Ishikawa (cell line): ENCODE measurements around the gene OSTF1.

Experiments
- CEBPB ChIP-seq: IDR thresholded peaks from 2 replicates; pipeline ENCODE4 v1.6.1; 2012
- CREB1 ChIP-seq: IDR thresholded peaks from 2 replicates; pipeline ENCODE4 v1.6.1; 2012; ENCODE audit warnings: low read depth
- EP300 ChIP-seq: IDR thresholded peaks from 2 replicates; pipeline ENCODE4 v1.6.1; 2012; ENCODE audit warnings: borderline replicate concordance
- FOXM1 ChIP-seq: IDR thresholded peaks from 2 replicates; pipeline ENCODE4 v1.6.1; 2012; ENCODE audit warnings: low read depth, borderline replicate concordance
- NFIC ChIP-seq: IDR thresholded peaks from 2 replicates; pipeline ENCODE4 v1.6.1; 2012
- RAD21 ChIP-seq: IDR thresholded peaks from 2 replicates; pipeline ENCODE4 v1.6.1; 2012; ENCODE audit warnings: low read depth
- TAF1 ChIP-seq: IDR thresholded peaks from 2 replicates; pipeline ENCODE4 v1.6.1; 2012; ENCODE audit warnings: low read depth, mild to moderate bottlenecking
- TEAD4 ChIP-seq: IDR thresholded peaks from 2 replicates; pipeline ENCODE4 v1.6.1; 2012
- TF ChIP-seq, protein P1 (sequence below): IDR thresholded peaks from 2 replicates; pipeline ENCODE4 v1.6.1; 2012; ENCODE audit warnings: low read depth, mild to moderate bottlenecking
- TF ChIP-seq, protein P2 (sequence below): IDR thresholded peaks from 2 replicates; pipeline ENCODE4 v1.6.1; 2012

DNA sequence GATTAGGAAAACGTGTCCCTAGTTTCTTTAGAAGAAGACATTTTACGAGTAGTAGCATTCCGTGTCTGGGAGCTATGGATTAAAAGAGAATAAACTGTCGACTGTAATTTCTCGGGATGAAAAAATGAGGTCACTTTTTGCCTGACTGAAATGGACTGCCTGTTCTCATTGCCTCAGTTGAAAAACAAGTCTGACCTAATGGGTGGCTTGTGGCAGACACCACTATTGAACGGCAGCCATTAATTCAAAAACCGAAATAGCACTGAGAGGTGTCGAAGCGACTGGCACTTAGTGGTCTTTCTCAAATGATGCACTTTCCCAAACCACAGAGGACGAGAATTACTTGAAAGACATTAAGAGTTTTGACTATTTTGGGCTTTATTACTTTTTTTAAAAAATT, 35.4 kb downstream of the OSTF1 start:
- TF ChIP-seq FOXM1 (no peak), NFIC (no peak), EP300 (no peak), TAF1 (no peak), RAD21 (no peak), CEBPB (no peak), CREB1 (no peak), TEAD4 (no peak)
- TF ChIP-seq, protein P1, sequence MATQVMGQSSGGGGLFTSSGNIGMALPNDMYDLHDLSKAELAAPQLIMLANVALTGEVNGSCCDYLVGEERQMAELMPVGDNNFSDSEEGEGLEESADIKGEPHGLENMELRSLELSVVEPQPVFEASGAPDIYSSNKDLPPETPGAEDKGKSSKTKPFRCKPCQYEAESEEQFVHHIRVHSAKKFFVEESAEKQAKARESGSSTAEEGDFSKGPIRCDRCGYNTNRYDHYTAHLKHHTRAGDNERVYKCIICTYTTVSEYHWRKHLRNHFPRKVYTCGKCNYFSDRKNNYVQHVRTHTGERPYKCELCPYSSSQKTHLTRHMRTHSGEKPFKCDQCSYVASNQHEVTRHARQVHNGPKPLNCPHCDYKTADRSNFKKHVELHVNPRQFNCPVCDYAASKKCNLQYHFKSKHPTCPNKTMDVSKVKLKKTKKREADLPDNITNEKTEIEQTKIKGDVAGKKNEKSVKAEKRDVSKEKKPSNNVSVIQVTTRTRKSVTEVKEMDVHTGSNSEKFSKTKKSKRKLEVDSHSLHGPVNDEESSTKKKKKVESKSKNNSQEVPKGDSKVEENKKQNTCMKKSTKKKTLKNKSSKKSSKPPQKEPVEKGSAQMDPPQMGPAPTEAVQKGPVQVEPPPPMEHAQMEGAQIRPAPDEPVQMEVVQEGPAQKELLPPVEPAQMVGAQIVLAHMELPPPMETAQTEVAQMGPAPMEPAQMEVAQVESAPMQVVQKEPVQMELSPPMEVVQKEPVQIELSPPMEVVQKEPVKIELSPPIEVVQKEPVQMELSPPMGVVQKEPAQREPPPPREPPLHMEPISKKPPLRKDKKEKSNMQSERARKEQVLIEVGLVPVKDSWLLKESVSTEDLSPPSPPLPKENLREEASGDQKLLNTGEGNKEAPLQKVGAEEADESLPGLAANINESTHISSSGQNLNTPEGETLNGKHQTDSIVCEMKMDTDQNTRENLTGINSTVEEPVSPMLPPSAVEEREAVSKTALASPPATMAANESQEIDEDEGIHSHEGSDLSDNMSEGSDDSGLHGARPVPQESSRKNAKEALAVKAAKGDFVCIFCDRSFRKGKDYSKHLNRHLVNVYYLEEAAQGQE, result no peak
- TF ChIP-seq, protein P2, sequence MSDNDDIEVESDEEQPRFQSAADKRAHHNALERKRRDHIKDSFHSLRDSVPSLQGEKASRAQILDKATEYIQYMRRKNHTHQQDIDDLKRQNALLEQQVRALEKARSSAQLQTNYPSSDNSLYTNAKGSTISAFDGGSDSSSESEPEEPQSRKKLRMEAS, result no peak
